HEK293 (cell line): ENCODE measurements around the gene THBS3.

Experiments
- EGR2 ChIP-seq: fragments of 450-650 bp; formaldehyde crosslinking; IDR thresholded peaks from 2 replicates; pipeline ENCODE4 v1.5.1; 2016; ENCODE audit warnings: low read depth, missing biosample characterization, missing genetic modification characterization
- GLIS1 ChIP-seq: fragments of 450-650 bp; formaldehyde crosslinking; IDR thresholded peaks from 2 replicates; pipeline ENCODE4 v1.5.1; 2016; ENCODE audit warnings: missing biosample characterization, missing genetic modification characterization
- GLIS2 ChIP-seq: fragments of 450-650 bp; formaldehyde crosslinking; IDR thresholded peaks from 2 replicates; pipeline ENCODE4 v1.5.1; 2016; ENCODE audit warnings: missing biosample characterization, missing genetic modification characterization
- MEIS1 ChIP-seq: sonication (generic); formaldehyde crosslinking; IDR thresholded peaks from 2 replicates; pipeline ENCODE4 v1.8.1; 2022; ENCODE audit warnings: missing genetic modification reagents, mild to moderate bottlenecking, borderline replicate concordance
- OSR2 ChIP-seq: fragments of 450-650 bp; formaldehyde crosslinking; IDR thresholded peaks from 2 replicates; pipeline ENCODE4 v1.5.1; 2016; ENCODE audit warnings: missing biosample characterization, missing genetic modification characterization
- PRDM10 ChIP-seq: fragments of 450-650 bp; formaldehyde crosslinking; IDR thresholded peaks from 2 replicates; pipeline ENCODE4 v1.5.1; 2016; ENCODE audit warnings: missing biosample characterization, missing genetic modification characterization
- SP7 ChIP-seq: fragments of 450-650 bp; formaldehyde crosslinking; IDR thresholded peaks from 2 replicates; pipeline ENCODE4 v1.5.1; 2016; ENCODE audit warnings: missing biosample characterization, missing genetic modification characterization
- TSHZ1 ChIP-seq: fragments of 450-650 bp; formaldehyde crosslinking; IDR thresholded peaks from 2 replicates; pipeline ENCODE4 v1.5.1; 2016; ENCODE audit warnings: missing biosample characterization, missing genetic modification characterization, borderline replicate concordance
- ZFP69B ChIP-seq: fragments of 450-650 bp; formaldehyde crosslinking; IDR thresholded peaks from 2 replicates; pipeline ENCODE4 v1.5.1; 2016; ENCODE audit warnings: missing biosample characterization, missing genetic modification characterization
- ZNF26 ChIP-seq: fragments of 450-650 bp; formaldehyde crosslinking; IDR thresholded peaks from 2 replicates; pipeline ENCODE4 v1.5.1; 2016; ENCODE audit warnings: missing biosample characterization, missing genetic modification characterization
- ZNF354C ChIP-seq: fragments of 450-650 bp; formaldehyde crosslinking; IDR thresholded peaks from 2 replicates; pipeline ENCODE4 v1.5.1; 2016; ENCODE audit warnings: missing biosample characterization, missing genetic modification characterization, low read depth, borderline replicate concordance
- ZNF670 ChIP-seq: fragments of 450-650 bp; formaldehyde crosslinking; IDR thresholded peaks from 2 replicates; pipeline ENCODE4 v1.5.1; 2016; ENCODE audit warnings: missing biosample characterization, missing genetic modification characterization, low read depth
- TF ChIP-seq, protein P1 (sequence below): fragments of 450-650 bp; formaldehyde crosslinking; IDR thresholded peaks from 2 replicates; pipeline ENCODE4 v1.5.1; 2017; ENCODE audit warnings: missing biosample characterization, missing genetic modification characterization
- TF ChIP-seq, protein P2 (sequence below): fragments of 450-650 bp; formaldehyde crosslinking; IDR thresholded peaks from 2 replicates; pipeline ENCODE4 v1.5.1; 2016; ENCODE audit warnings: missing biosample characterization, missing genetic modification characterization

THBS3 gene

GRCh38 chr1:155254714-155255242 lies 47.1 kb upstream of the THBS3 start (continued):
- TF ChIP-seq PRDM10 (tag by site-specific recombination) (peak; percentile 37), ZFP69B (tag by site-specific recombination) (peak; percentile 42; the same call in 1 of the 2 replicates), SP7 (tag by site-specific recombination) (no peak), ZNF670 (tag by site-specific recombination) (no peak), TSHZ1 (no peak), GLIS2 (tag by site-specific recombination) (peak; percentile 90), GLIS1 (tag by site-specific recombination) (peak; percentile 82), OSR2 (tag by site-specific recombination) (no peak), MEIS1 (CRISPR knock-in tag) (no peak), ZNF26 (tag by site-specific recombination) (no peak), ZNF354C (tag by site-specific recombination) (no peak), EGR2 (tag by site-specific recombination) (no peak)
- TF ChIP-seq, protein P1, sequence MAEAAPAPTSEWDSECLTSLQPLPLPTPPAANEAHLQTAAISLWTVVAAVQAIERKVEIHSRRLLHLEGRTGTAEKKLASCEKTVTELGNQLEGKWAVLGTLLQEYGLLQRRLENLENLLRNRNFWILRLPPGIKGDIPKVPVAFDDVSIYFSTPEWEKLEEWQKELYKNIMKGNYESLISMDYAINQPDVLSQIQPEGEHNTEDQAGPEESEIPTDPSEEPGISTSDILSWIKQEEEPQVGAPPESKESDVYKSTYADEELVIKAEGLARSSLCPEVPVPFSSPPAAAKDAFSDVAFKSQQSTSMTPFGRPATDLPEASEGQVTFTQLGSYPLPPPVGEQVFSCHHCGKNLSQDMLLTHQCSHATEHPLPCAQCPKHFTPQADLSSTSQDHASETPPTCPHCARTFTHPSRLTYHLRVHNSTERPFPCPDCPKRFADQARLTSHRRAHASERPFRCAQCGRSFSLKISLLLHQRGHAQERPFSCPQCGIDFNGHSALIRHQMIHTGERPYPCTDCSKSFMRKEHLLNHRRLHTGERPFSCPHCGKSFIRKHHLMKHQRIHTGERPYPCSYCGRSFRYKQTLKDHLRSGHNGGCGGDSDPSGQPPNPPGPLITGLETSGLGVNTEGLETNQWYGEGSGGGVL: peak; percentile 74; the same call in 1 of the 2 replicates
- TF ChIP-seq, protein P2, sequence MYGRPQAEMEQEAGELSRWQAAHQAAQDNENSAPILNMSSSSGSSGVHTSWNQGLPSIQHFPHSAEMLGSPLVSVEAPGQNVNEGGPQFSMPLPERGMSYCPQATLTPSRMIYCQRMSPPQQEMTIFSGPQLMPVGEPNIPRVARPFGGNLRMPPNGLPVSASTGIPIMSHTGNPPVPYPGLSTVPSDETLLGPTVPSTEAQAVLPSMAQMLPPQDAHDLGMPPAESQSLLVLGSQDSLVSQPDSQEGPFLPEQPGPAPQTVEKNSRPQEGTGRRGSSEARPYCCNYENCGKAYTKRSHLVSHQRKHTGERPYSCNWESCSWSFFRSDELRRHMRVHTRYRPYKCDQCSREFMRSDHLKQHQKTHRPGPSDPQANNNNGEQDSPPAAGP (tag by site-specific recombination): peak; percentile 56; the same call in 1 of the 2 replicates
